IMR-90 (cell line): ENCODE results near the gene CENPX. TPM values are rescaled to one million over a fixed set of nuclear protein-coding genes. Genes with fewer than 3 reads are reported as not detected.
A peak's percentile ranks its signal among the peaks of the same experiment; 100 is the strongest.

Experiments used
- ATAC-seq: fragments of 200-7000 bp; cut with Tn5 transposase; 2 replicates; pipeline ENCODE4 v1.9.1; 2020; ENCODE audit warnings: low read depth, mild to moderate bottlenecking, moderate library complexity
- BruUV-seq: library from RNA; stranded (reverse); fragments of 400-500 nt; replicated peaks from 2 replicates; lab custom pipeline; 2021; lab: Mats Ljungman, UMichigan
- CTCF ChIA-PET: fragments of 300-600 bp; formaldehyde crosslinking; extraction: SDS; loops from one replicate; lab custom pipeline; 2021; ENCODE audit warnings: antibody characterized with exemption; lab: Yijun Ruan, JAX
- POLR2A ChIA-PET: fragments of 300-600 bp; sonication (Branson Sonifier 250); formaldehyde crosslinking; loops from one replicate; lab custom pipeline; 2022; ENCODE audit warnings: antibody characterized with exemption; ENCODE audit not compliant: unreplicated experiment; lab: Charles Lee
- DNase-seq: peaks from one replicate; pipeline ENCODE4 v3.0.0; 2013
- H2AFZ ChIP-seq: replicated peaks from 2 replicates; pipeline ENCODE3; 2013; ENCODE audit warnings: low read length, mild to moderate bottlenecking; ENCODE audit not compliant: poor library complexity
- H2AK5ac ChIP-seq: 2 replicates; pipeline ENCODE4 v1.6.1; 2013; ENCODE audit warnings: low read depth, low read length, inconsistent platforms
- H2AK9ac ChIP-seq: replicated peaks from 2 replicates; pipeline ENCODE3; 2013; ENCODE audit warnings: mild to moderate bottlenecking, low read depth, low read length, moderate library complexity; ENCODE audit not compliant: poor library complexity
- H2BK120ac ChIP-seq: 2 replicates; pipeline ENCODE4 v1.6.1; 2013; ENCODE audit warnings: low read depth, low read length, inconsistent platforms
- H2BK15ac ChIP-seq: 3 replicates; pipeline ENCODE4 v1.6.1; 2013; ENCODE audit warnings: low read depth, low read length, inconsistent platforms
- H2BK20ac ChIP-seq: 2 replicates; pipeline ENCODE4 v1.6.1; 2013; ENCODE audit warnings: low read depth, mild to moderate bottlenecking, inconsistent platforms, low read length, moderate library complexity
- H2BK5ac ChIP-seq: 2 replicates; pipeline ENCODE4 v1.6.1; 2013; ENCODE audit warnings: mild to moderate bottlenecking, low read depth, low read length, inconsistent platforms; ENCODE audit not compliant: poor library complexity, severe bottlenecking
- H3K14ac ChIP-seq: replicated peaks from 2 replicates; pipeline ENCODE4 v1.6.1; 2013; ENCODE audit warnings: low read depth, low read length, inconsistent platforms
- H3K18ac ChIP-seq: 2 replicates; pipeline ENCODE4 v1.6.1; 2013; ENCODE audit warnings: low read depth, low read length, control low read depth
- H3K23ac ChIP-seq: 2 replicates; pipeline ENCODE4 v1.6.1; 2013; ENCODE audit warnings: low read depth, low read length, inconsistent platforms
- H3K27ac ChIP-seq: 2 replicates; pipeline ENCODE4 v1.5.1; 2013; ENCODE audit warnings: mild to moderate bottlenecking, control low read depth, low read length; ENCODE audit not compliant: insufficient read depth
- H3K27me3 ChIP-seq: 2 replicates; pipeline ENCODE4 v1.6.1; 2013; ENCODE audit warnings: low read length; ENCODE audit not compliant: control insufficient read depth, insufficient read depth
- H3K36me3 ChIP-seq: 2 replicates; pipeline ENCODE4 v1.6.1; 2013; ENCODE audit warnings: low read length, mixed read lengths; ENCODE audit not compliant: control insufficient read depth, insufficient read depth
- H3K4ac ChIP-seq: 2 replicates; pipeline ENCODE4 v1.6.1; 2013; ENCODE audit warnings: low read depth, low read length, inconsistent platforms
- H3K4me1 ChIP-seq: 2 replicates; pipeline ENCODE4 v1.6.1; 2013; ENCODE audit warnings: low read length, mixed read lengths; ENCODE audit not compliant: control insufficient read depth, insufficient read depth
- H3K4me2 ChIP-seq: 2 replicates; pipeline ENCODE4 v1.6.1; 2013; ENCODE audit warnings: low read depth, mild to moderate bottlenecking, control low read depth, low read length, moderate library complexity
- H3K4me3 ChIP-seq: 2 replicates; pipeline ENCODE4 v1.5.1; 2013; ENCODE audit warnings: low read depth, mild to moderate bottlenecking, control low read depth, low read length, moderate library complexity; ENCODE audit not compliant: insufficient read depth
- H3K56ac ChIP-seq: 2 replicates; pipeline ENCODE4 v1.6.1; 2013; ENCODE audit warnings: low read length, inconsistent platforms; ENCODE audit not compliant: insufficient read depth; ENCODE audit errors: extremely low read depth
- H3K79me1 ChIP-seq, 2 experiments: 2 replicates each; pipeline ENCODE4 v1.6.1; 2013; ENCODE audit warnings: low read length in 2 of 2, inconsistent platforms in 1 of 2, low read depth in 1 of 2
- H3K9ac ChIP-seq: 2 replicates; pipeline ENCODE4 v1.6.1; 2013; ENCODE audit warnings: low read depth, low read length, control low read depth
- H3K9me1 ChIP-seq: 2 replicates; pipeline ENCODE4 v1.6.1; 2013; ENCODE audit warnings: low read length, inconsistent platforms; ENCODE audit not compliant: insufficient read depth
- H3K9me3 ChIP-seq: 2 replicates; pipeline ENCODE4 v1.6.1; 2013; ENCODE audit warnings: low read length; ENCODE audit not compliant: control insufficient read depth, insufficient read depth
- H4K20me1 ChIP-seq: 2 replicates; pipeline ENCODE4 v1.6.1; 2013; ENCODE audit warnings: low read length, inconsistent platforms; ENCODE audit not compliant: insufficient read depth
- H4K5ac ChIP-seq: 2 replicates; pipeline ENCODE4 v1.6.1; 2013; ENCODE audit warnings: mild to moderate bottlenecking, low read depth, low read length, control low read depth
- H4K8ac ChIP-seq, 2 experiments: 2 replicates each; pipeline ENCODE4 v1.6.1; 2013; ENCODE audit warnings: low read depth in 2 of 2, low read length in 2 of 2, control low read depth in 1 of 2, inconsistent platforms in 1 of 2
- H4K91ac ChIP-seq: 2 replicates; pipeline ENCODE4 v1.6.1; 2013; ENCODE audit warnings: low read depth, low read length, inconsistent platforms; ENCODE audit not compliant: insufficient read depth
- BHLHE40 ChIP-seq: fragments of 150-350 bp; IDR thresholded peaks from 2 replicates; pipeline ENCODE4 v1.6.1; 2016; ENCODE audit warnings: mild to moderate bottlenecking, low read depth, low read length
- WGBS, 2 experiments: methylation state at CpG; one replicate each; pipeline versions ENCODE4 v1.1.5 to v1.1.7; 2013; ENCODE audit warnings: missing lambda C conversion rate in 2 of 2; ENCODE audit not compliant: insufficient read length in 1 of 2; ENCODE audit errors: extremely low coverage in 2 of 2; 5-methylcytosine and 5-hydroxymethylcytosine counted together
- dilution Hi-C: fragments of 300-500 bp; cut with HindIII; formaldehyde crosslinking; loops from one replicate; pipeline ENCODE4 v1.14.3; 2018; ENCODE audit warnings: low sequenced_read_pairs; ENCODE audit not compliant: unreplicated experiment
- in situ Hi-C: fragments of 300-500 bp; cut with MboI; formaldehyde crosslinking; loops from 3 replicates; pipeline ENCODE4 v1.14.3; 2019; ENCODE audit warnings: low sequenced_read_pairs, inconsistent platforms, mixed read lengths
- intact Hi-C: fragments of 100-400 bp; cut with micrococcal nuclease; formaldehyde crosslinking; loops from 2 replicates; pipeline ENCODE4 v1.10.0; 2022
- polyA plus RNA-seq, 3 experiments: library from polyadenylated mRNA; depleted of rRNA; stranded (reverse); fragments of >200 nt; gene quantifications; 2 replicates each; pipeline ENCODE4 v1.2.3, GENCODE V29; 2012; ENCODE audit warnings: low replicate concordance in 1 of 3
- total RNA-seq: library from RNA; depleted of rRNA; stranded (reverse); fragments of >200 nt; gene quantifications from 2 replicates; pipeline ENCODE4 v1.2.3, GENCODE V29; 2012

The CENPX gene
- total and polyA plus RNA-seq, 2 of the 4 experiments (the other 2 are of a cell fraction): 44.8 to 86.8 TPM

GRCh38 chr17:81998691-81999438 lies 23.8 kb downstream of the CENPX start:
- Histone ChIP-seq H3K18ac (no peak overlapping the region), H2BK120ac (no peak overlapping the region), H2BK15ac (no peak overlapping the region), H2AFZ (peak overlapping the region; percentile 21), H3K9me1 (peaks cover 9% of the 10 kb centered on the region; the same call in 1 of the 2 replicates), H4K20me1 (peaks cover 3% of the 10 kb centered on the region; the same call in 1 of the 2 replicates), H3K9ac (no peak overlapping the region), H3K56ac (no peak overlapping the region), H4K8ac (no peak overlapping the region), H3K79me1 (peaks cover 6 to 17% of the 10 kb centered on the region in 2 experiments; a peak in 2 of 4 replicates), H3K4me2 (no peak overlapping the region), H3K4ac (no peak overlapping the region), H4K5ac (no peak overlapping the region), H3K9me3 (no peaks in the 10 kb centered on the region), H3K23ac (no peak overlapping the region), H3K27me3 (no peaks in the 10 kb centered on the region), H3K14ac (no peak overlapping the region), H2BK20ac (no peak overlapping the region), H2AK9ac (no peak overlapping the region), H2BK5ac (no peak overlapping the region), H3K4me1 (peaks cover 8% of the 10 kb centered on the region), H3K4me3 (no peak overlapping the region), H3K27ac (no peak overlapping the region), H2AK5ac (no peak overlapping the region), H3K36me3 (peaks cover 6% of the 10 kb centered on the region; the same call in 1 of the 2 replicates), H4K91ac (no peak overlapping the region)
- in situ Hi-C loops (no loop called here), intact Hi-C loops (no loop called here), dilution Hi-C loops (no loop called here)
- ChIA-PET POLR2A (no interaction called here), CTCF (no interaction called here)
- no peak for DNase-seq
- no peak for ATAC-seq
- BruUV-seq: no TSS peak
- WGBS, 2 experiments: 72% methylated on average over 6 of the region's 14 CpGs; no CpG with 5 or more reads in 1 of the 2 experiments
- no peak for TF ChIP-seq BHLHE40
